ENCODE measurements around the gene LAMC3.
"Not testable (repeated sequence)": the region's sequence is repeated elsewhere in the genome, so short reads cannot be mapped to it uniquely, and the experiment has no call there.

Gene LAMC3

GRCh38 chr9:131082774-131083512 lies 74.0 kb downstream of the LAMC3 start:
- no peak for DNase-seq

GRCh38 chr9:131084661-131085369 lies 75.8 kb downstream of the LAMC3 start:
- DNase-seq = no peak

DNA sequence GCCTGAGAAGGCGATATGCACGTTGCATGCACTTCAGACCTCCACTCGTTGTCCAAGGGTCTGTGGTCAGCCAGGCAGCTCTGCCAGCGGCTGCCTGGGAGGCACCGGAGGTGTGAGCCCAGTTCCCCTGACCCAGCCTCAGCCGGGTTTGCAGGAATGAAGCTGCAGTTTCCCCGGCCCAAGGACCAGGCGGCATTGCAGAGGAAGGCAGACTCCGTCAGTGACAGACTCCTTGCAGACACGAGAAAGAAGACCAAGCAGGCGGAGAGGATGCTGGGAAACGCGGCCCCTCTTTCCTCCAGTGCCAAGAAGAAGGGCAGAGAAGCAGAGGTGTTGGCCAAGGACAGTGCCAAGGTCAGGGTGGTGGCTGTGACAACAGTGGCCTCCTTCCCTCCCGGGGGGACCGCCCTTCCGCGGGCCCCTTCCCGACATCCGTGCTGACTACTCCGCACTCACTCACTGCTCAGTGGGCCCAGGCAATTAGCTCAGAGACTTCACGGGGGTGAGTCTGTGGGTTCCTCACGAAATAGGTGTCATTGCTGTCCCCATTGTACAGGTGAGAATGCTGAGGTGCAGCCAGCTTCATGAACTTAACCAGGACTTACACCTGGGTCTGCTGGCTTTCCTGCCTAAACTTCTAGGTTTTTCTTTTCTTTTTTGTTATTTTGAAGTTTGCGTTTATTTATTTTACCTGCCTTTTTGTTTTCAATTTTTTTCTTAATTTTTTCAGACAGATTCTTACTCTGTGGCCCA lies 76.6 kb downstream of the LAMC3 start:
- no peak for DNase-seq

- no peak for DNase-seq
These were observed 78.5 kb downstream of the LAMC3 start for GRCh38 chr9:131087354-131087893.

DNA sequence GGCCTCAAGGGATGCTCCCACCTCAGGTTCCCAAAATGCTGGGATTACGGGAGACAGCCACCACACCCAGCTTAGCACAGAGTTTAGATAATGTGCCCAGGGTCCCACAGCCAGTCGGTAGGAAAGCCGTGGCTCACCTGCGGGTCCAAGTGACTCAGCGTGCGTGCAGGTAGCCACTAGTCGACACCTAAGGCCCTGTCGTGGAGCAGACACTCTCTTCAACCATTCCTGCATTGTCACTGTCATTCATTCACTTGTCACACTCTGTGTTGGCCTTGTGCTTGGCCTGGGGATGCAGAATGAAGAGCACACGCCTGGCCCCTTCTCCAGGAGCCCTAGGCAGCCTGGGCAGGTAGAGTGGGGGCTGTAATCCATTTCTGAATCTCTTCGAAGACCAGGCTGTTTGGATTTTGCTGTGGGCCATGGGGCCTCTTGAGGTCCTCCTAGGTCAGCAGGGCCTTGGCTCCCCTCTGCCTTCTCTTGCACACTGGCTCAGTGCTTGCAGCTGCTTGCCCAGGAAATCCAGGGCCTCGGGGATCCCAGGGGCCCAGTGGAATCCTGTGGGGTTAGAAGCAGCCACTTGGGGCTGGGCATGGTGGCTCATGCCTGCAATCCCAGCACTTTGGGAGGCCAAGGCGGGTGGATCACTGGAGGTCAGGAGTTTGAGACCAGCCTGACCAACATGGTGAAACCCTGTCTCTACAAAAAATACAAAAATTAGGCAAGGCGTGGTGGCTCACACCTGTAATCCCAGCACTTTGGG lies 81.2 kb downstream of the LAMC3 start:
- DNase-seq = no peak

- no peak for DNase-seq
These were observed 82.5 kb downstream of the LAMC3 start for GRCh38 chr9:131091352-131091992.

- DNase-seq = no peak
These were observed 83.1 kb downstream of the LAMC3 start for GRCh38 chr9:131092030-131092429.

GRCh38 chr9:131092548-131093440 lies 83.8 kb downstream of the LAMC3 start:
- no peak for DNase-seq

GRCh38 chr9:131094015-131094414 lies 85.0 kb downstream of the LAMC3 start:
- DNase-seq = no peak

DNA sequence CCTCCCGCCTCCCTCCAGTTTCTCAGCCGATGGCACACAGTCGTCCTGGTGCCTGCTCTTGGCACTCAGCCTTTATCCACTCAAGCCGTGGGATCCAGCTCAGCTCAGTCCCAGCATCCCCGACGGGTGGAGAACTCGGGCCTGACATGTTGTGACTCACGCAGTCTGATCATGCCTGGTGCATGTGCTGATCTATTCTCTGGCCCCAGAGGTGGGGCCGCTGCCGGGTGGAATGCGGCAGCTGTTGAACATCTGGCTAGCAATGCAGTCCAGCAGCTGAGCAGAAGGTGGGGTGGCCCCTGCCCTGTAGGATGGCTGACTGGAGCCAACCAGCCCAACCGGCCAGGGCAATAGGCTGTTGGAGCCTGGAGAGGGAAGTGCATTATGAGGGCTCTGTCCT lies 85.6 kb downstream of the LAMC3 start:
- no peak for DNase-seq

DNA sequence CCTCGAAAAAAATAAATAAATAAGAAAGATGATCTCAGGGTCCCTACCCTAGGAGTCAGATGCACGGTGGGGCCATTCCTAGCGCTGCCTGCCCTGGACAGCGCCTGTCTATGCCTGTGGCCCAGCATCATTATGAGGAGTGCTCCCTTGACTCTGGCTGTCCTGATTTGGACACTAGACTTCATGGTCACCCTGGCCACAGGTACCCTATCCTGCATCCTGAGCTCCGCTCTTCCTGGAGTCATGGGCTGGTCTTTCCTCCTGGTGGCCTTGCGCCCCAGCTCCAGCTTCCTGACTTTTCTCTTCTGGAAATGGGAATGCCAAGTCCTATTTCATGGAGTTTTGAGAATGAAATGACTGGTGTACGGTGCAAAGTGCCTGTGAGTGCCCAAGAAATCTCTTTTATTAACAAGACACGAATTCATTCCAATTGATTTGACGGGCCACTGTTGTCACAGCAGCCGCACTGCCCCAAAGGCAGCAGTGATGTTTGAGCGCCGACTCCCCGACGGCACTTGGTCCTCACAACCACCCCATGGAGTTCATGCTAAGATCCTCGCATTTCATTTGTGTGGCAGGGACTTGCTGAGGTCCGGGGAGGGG lies 86.8 kb downstream of the LAMC3 start:
- DNase-seq = no peak

DNA sequence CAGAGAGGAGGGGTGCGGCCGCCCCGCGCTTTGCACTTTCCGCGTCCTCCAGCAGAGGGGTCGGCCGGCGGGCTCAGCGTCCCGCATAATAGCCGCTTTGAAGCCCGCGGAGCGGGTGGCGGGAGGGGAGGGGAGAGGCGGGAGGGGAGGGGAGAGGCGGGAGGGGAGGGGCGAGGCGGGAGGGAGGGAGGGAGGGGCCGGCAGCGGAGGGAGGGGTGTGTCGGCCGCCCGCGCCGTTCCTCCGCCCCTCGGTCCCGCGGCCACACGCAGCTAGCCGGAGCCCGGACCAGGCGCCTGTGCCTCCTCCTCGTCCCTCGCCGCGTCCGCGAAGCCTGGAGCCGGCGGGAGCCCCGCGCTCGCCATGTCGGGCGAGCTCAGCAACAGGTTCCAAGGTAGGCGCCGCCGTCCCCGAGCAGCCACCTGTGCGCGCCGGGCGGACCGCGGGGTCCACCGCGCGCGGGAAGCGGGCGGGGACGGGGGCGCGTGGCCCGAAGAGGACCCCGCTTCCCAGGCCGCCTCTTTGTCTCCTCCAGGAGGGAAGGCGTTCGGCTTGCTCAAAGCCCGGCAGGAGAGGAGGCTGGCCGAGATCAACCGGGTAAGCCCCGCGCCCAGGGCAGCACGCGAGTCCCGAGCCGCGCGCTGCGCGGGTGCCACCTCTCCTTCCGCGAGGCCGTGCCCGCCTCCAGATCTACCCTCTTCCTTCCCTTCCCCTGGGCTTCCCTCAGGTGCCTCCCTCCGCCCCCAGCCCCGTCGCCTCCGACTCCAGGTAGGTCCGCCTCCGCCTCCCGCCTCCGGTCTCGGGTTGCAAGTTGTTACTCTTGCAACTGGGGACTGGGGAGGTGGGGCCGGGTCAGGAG lies 87.5 kb downstream of the LAMC3 start, which contains the start of gene AIF1L:
TSS of gene AIF1L (plus strand) at position 263 of the 857 bp plus-strand sequence. CDS start at position 362, 99 bp downstream.
- DNase-seq = no peak

- no peak for DNase-seq
These were observed 88.4 kb downstream of the LAMC3 start for GRCh38 chr9:131097126-131097947.

DNA sequence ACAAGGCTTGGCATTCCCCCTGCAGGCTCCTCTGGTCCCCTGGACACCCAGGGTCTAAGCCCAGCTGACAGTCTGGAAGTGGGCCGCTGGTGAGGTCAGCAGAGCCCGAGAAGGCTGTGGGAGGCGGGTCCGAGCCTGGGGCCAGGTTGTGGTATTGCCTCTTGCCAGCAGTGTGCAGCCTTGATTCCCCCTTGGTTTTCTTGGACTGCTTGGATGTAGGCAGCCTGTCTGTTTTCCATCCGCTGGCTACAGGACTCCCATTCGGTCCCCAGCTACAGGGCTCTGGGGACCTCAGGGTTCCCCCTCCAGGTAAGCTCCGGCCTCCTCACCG lies 88.9 kb downstream of the LAMC3 start:
- DNase-seq = no peak

DNA sequence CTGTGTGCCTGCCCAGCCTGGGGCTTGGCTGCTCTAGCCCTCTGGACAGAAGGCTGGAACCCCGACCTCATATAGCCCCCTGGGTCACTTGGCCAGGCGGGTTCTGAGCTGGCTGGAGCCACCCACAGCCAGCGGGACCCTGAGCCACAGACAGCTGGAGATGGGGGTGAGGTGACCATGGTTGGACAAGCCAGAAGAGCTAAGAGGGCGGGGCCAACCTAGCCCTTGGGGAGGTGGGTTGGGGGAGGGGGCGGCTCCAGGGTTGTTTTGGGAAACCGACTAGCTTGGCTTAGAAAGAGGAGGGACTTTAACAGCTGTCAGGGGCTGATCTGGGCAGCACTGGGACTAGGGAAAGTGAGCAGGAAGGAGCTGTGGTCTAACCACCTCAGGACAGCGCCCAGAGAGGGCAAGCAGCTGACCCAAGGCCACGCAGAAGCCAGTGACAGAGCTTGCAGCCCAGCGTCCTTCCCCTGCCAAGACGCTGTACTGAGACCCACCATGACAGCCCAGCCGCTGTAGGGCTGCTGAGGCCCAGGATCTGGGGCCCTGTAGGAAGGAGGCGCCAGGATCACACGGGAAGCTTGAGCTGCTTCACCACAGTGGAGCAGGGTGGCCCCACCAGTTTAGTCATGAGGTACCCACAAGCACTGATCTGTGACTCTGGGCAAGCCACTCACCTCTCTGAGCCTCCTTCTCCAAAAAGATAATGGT lies 89.6 kb downstream of the LAMC3 start:
- no peak for DNase-seq

DNA sequence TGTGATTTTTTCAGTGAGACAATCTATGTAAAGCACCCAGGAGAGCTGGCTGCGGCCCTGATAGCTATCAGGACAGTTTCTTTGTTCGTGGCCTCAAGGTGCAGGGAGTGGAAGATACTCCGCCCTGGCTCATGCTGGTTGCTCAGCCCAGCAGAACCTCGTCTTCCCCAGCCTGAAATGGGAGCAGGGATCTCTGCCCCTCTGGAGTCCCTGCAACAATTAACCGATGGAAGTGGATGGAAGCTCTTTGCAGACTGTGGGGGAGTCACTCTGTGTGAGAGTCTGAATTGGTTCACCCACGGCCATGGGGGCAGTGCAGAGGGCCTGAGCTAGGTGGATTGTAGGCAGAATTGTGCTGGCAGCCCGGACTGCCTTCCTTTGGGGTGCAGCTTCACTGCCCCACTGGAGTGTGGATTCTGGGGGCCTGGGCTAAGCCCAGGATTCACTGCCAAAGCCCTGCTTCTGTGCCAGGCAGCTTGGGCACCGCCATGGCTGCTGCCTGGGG lies 90.2 kb downstream of the LAMC3 start:
- no peak for DNase-seq

DNA sequence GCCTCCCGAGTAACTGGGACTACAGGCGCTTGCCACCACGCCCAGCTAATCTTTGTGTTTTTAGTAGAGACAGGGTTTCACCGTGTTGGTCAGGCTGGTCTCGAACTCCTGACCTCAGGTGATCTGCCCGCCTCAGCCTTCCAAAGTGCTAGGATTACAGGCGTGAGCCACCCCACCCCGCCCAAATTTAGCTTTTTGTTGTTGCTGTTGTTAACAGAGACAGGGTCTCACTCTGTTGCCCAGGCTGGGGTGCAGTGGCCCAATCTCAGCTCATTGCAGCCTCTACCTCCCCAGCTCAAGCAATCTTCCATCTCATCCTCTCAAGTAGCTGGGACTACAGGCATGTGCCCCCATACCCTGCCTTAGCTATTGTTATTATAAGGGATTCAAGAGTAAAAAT lies 90.9 kb downstream of the LAMC3 start:
- DNase-seq = not testable (repeated sequence)

- no peak for DNase-seq
These were observed 91.5 kb downstream of the LAMC3 start for GRCh38 chr9:131100445-131100844.

Measured in activated gamma-delta T cell treated with Interleukin-2 at 50 U/mL for 16 hours (primary cell).